DMS79 treated with DMSO at 0.1 percent for 48 hours (cell line): ENCODE data around the gene ATP1A4.
A peak's percentile ranks its signal among the peaks of the same experiment; 100 is the strongest.

Source experiments
- DNase-seq: peaks from one replicate; lab custom pipeline; 2025; lab: John Stamatoyannopoulos, UW

Gene ATP1A4

GRCh38 chr1:160206421-160207117 is 55.2 kb downstream of the ATP1A4 start:
- DNase-seq: no peak

- DNase-seq: no peak
Measured at GRCh38 chr1:160207118-160207650, 55.8 kb downstream of the ATP1A4 start.

- no peak for DNase-seq
Measured at GRCh38 chr1:160207771-160208556, 56.6 kb downstream of the ATP1A4 start.

- no peak for DNase-seq
Measured at GRCh38 chr1:160208557-160209320, 57.3 kb downstream of the ATP1A4 start.

GRCh38 chr1:160209321-160210046 is 58.1 kb downstream of the ATP1A4 start:
- no peak for DNase-seq

GRCh38 chr1:160210561-160210960 is 59.2 kb downstream of the ATP1A4 start:
- DNase-seq: no peak

- DNase-seq: no peak
Measured at GRCh38 chr1:160211046-160211790, 59.8 kb downstream of the ATP1A4 start.

GRCh38 chr1:160214481-160215140 is 63.2 kb downstream of the ATP1A4 start:
- no peak for DNase-seq

GRCh38 chr1:160216301-160216700 is 64.9 kb downstream of the ATP1A4 start:
- DNase-seq: no peak

- peak; percentile 58 for DNase-seq
Measured at GRCh38 chr1:160217481-160218051, 66.2 kb downstream of the ATP1A4 start.

GRCh38 chr1:160219062-160219929 is 67.9 kb downstream of the ATP1A4 start:
- DNase-seq: peak; percentile 4

- DNase-seq: no peak
Measured at GRCh38 chr1:160220301-160220700, 68.9 kb downstream of the ATP1A4 start.

GRCh38 chr1:160221089-160221488 is 69.7 kb downstream of the ATP1A4 start:
- no peak for DNase-seq

GRCh38 chr1:160222546-160222945 is 71.1 kb downstream of the ATP1A4 start:
- DNase-seq: no peak

- no peak for DNase-seq
Measured at GRCh38 chr1:160224606-160225005, 73.2 kb downstream of the ATP1A4 start.

- no peak for DNase-seq
Measured at GRCh38 chr1:160225345-160225744, 73.9 kb downstream of the ATP1A4 start.

- no peak for DNase-seq
Measured at GRCh38 chr1:160226623-160227022, 75.2 kb downstream of the ATP1A4 start.

GRCh38 chr1:160227034-160227433 is 75.6 kb downstream of the ATP1A4 start:
- no peak for DNase-seq

- DNase-seq: no peak
Measured at GRCh38 chr1:160227561-160227960, 76.2 kb downstream of the ATP1A4 start.
